22Rv1 (cell line): ENCODE results near the gene NOS1AP.
"Not testable (repeated sequence)": the region's sequence is repeated elsewhere in the genome, so short reads cannot be mapped to it uniquely, and the experiment has no call there.

Source experiments
- H3K27ac ChIP-seq: fragments of 450-650 bp; 2 replicates; pipeline ENCODE4 v1.5.1; 2017
- CTCF ChIP-seq: fragments of 450-650 bp; IDR thresholded peaks from 2 replicates; pipeline ENCODE4 v1.5.1; 2017; ENCODE audit warnings: mild to moderate bottlenecking
- ZFX ChIP-seq: fragments of 450-650 bp; IDR thresholded peaks from 2 replicates; pipeline ENCODE4 v1.6.1; 2017; ENCODE audit warnings: antibody characterized with exemption, borderline replicate concordance

Gene NOS1AP

DNA sequence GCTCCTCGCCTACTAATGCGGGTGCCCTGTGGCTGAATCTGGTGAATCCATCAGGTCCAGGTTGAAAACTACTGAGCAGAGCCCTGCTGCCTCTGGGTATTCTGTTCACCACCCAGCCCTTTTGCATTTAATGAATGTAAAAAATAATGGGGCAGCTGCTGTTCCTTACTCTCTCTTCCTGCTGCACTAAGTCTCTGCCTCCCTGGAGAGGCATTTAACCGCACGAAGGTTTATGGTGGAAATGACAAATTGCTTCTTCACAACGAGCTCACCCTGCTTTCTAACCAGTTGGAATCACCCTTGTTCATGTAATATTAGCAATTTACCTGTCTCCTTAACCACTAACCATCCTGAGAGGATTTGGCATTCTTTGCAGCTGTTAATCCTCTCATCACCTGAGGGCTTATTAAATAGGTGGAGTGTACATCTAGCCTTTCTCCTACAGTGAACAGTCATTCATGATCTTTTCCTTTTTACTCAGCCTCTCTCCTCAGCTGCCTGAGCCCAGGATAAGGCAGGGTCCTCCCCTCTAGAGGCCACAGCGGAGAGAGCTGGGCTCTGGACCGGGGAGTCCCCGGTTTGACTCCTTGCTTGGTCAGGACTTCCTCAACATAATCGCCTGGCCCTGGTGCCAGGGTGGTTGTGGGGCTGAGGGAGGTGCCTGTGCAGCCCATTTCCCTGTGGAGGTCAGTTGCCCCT, 97.6 kb downstream of the NOS1AP start:
- no peak overlapping the region for H3K27ac ChIP-seq
- no peak for TF ChIP-seq ZFX
- TF ChIP-seq CTCF, result no peak

GRCh38 chr1:162168261-162168660, 98.8 kb downstream of the NOS1AP start:
- H3K27ac ChIP-seq, result no peak overlapping the region
- TF ChIP-seq CTCF (no peak), ZFX (no peak)

DNA sequence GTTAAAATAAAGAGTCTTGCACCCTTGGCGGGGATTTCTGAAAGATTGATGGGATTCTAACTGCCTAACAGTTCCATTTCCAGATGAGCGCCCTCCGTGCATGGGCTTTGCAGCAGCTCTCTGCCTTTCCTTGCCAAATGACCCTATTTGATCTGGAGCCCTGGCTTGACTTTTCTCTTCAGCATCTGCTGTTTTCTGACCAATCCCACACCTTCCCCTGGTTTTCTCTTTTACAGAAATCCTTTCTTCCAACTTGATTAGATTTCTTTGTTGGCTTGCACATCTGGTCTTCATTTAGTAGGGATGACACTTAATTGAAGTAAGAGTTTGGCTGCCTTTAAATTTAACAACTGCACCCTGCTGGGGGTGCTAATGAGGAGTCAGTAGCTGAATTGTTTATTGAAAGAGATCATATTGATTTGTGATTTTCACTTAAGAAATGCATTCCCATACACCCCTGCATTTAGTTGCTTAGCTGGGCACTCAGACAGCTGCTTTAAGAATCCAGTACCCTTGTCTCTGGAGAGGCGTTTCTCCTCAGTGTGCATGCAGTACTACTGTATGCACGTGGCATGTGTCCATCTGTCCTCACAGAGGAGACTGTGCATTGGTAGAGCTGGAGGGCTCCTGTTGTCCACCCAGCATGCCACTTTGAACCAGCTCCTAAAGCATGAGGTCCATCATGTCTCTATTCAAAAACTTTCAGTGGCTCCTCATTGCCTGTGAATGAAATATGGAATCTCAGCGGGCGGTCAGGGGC, 99.7 kb downstream of the NOS1AP start:
- no peak overlapping the region for H3K27ac ChIP-seq
- TF ChIP-seq ZFX (no peak), CTCF (no peak)

- no peak overlapping the region for H3K27ac ChIP-seq
- TF ChIP-seq CTCF, result no peak
- TF ChIP-seq ZFX, result no peak
Observed at GRCh38 chr1:162171111-162171510, 101.6 kb downstream of the NOS1AP start.

DNA sequence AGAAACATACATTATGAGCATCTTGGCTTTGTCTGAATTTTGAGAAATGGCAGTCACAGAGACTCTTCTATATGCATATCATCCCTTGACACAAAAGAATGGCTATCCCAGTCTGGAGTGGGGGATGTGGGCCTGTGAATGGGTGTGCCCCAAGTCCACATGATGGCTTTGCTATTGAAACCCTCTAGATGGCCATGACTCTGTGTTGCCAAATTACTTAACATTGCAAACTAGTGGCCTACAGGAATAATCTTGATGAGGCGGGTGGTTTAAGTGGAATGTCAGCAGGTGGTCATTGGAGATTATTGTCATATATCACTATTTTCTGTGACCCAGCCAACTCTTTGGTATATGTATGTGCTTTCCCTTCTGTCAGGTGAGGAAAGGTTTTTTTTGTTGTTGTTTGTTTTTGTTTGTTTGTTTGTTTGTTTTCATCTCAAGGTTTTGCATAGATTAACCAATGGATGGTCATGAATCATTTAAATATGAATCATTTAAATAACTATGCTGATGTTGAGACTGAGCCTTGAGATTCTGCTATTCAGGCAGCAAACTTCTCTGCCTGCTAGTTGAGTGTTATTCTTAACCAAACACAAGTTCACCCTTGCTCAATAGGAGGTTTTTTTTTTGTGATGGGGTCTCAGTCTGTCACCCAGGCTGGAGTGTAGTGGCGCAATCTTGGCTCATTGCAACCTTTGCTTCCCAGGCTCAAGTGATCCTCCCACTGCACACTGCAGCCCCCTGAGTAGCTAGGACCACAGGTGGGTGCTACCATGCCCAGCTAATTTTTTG, 103.0 kb downstream of the NOS1AP start:
- H3K27ac ChIP-seq, result no peak overlapping the region
- TF ChIP-seq CTCF (no peak), ZFX (no peak)

GRCh38 chr1:162173607-162174006, 104.1 kb downstream of the NOS1AP start:
- H3K27ac ChIP-seq, result not testable (repeated sequence)

DNA sequence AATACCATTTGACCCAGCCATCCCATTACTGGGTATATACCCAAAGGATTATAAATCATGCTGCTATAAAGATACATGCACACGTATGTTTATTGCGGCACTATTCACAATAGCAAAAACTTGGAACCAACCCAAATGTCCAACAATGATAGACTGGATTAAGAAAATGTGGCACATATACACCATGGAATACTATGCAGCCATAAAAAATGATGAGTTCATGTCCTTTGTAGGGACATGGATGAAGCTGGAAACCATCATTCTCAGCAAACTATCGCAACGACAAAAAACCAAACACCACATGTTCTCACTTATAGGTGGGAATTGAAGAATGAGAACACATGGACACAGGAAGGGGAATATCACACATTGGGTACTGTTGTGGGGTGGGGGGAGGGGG, 104.5 kb downstream of the NOS1AP start:
- H3K27ac ChIP-seq, result not testable (repeated sequence)
